ENCODE results near the gene SSR1.
"Not testable (repeated sequence)": the region's sequence is repeated elsewhere in the genome, so short reads cannot be mapped to it uniquely, and the experiment has no call there.

SSR1 gene

GRCh38 chr6:7282097-7282906 lies 30.7 kb downstream of the SSR1 start:
- no peak for DNase-seq (ENCODE audit: low read depth)

GRCh38 chr6:7276199-7276524 lies 36.8 kb downstream of the SSR1 start:
- no peak for DNase-seq (ENCODE audit: low read depth)

- DNase-seq (ENCODE audit: low read depth) = not testable (repeated sequence)
These were observed 38.5 kb downstream of the SSR1 start for GRCh38 chr6:7274525-7274924.

DNA sequence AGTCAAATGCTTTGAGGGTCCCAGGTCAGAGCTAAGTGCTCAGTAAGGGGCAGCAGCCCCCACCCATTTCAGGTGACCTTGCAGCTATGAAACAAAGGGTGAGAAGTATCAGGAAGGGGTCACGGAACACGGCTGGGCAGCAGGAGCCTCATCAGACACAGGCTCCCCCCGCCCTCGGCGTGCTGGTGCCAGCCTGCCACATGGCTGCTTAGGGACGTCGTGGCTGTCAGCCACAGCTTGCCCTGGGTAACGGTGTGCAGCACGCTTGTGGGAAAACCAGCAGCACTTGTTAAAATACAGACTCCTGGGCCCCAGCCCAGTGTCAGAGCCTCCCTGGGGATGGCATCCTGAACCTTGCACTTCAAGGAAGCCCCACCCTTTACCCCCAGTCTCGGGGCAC lies 39.3 kb downstream of the SSR1 start:
- no peak for DNase-seq (ENCODE audit: low read depth)

GRCh38 chr6:7271205-7271534 lies 41.8 kb downstream of the SSR1 start:
- DNase-seq (ENCODE audit: low read depth) = no peak

DNA sequence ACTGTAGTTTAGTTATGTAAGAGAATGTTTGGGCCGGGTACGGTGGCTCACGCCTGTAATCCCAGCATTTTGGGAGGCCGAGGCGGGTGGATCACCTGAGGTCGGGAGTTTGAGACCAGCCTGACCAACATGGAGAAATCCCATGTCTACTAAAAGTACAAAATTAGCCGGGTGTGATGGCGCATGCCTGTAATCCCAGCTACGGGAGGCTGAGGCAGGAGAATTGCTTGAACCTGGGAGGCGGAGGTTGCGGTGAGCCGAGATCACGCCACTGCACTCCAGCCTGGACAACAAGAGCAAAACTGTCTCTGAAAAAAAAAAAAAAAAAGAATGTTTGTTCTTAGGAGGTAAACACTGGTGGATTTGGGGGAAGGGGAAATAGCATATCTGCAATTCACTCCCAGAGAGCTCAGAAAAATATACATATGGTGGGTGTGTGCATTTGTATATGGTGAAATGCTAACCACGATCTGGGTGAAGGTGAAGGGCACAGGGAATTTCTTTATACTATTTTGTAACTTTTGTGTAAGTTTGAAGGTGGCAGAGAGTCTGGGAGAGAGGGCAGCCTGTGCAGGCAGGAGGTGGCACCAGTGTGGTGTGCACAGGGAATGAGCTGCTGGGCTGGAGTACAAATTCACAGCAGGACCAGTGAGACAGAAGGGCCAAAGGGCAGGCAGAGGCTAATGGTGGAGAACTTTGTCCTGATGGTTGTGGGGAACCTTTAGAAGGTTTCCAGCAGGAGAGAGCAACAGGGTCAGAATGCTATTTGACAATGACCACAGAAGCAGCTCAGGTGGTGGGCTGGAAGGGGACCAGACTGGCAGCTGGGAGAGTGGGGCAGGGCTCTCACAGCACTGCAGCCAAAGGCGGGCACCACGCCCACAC lies 42.4 kb downstream of the SSR1 start:
- DNase-seq (ENCODE audit: low read depth) = no peak

GRCh38 chr6:7269816-7270215 lies 43.2 kb downstream of the SSR1 start:
- no peak for DNase-seq (ENCODE audit: low read depth)

DNA sequence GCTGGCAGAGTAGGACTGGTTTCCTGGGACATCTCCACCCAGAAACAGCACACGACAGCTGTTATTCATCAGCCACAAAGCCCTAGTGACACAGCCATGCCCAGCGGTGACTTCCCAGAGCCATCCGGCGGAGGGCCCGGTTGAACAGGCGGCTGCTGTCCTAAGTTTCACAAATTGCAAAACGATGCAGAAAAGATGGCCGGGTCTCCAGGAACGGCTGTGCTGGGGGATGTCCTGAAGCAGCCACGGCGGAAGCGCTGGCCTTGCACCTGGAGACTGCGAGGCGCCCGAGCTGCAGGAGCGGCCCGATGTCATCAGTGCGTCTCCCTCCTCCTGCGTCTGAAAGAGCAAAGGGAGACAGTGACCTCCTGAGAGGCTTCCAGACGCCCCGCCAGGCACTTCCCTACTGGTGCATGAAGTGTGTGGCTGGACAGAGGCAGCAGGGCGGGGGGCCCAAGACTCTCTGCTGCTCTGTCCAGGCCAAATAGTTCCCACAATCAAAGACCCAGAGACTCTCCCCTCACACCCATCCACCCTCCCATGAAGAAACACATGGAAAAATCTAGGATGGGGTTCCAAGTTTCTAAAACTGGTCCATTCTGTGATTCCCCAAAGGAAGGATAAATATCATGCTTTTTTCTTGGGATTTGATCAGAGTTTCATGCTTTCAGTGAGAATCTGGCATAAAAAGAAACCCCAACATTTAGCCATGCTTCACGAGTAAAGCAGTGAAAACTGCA lies 44.0 kb downstream of the SSR1 start:
- DNase-seq (ENCODE audit: low read depth) = no peak

- DNase-seq (ENCODE audit: low read depth) = no peak
These were observed 44.6 kb downstream of the SSR1 start for GRCh38 chr6:7268362-7268761.

DNA sequence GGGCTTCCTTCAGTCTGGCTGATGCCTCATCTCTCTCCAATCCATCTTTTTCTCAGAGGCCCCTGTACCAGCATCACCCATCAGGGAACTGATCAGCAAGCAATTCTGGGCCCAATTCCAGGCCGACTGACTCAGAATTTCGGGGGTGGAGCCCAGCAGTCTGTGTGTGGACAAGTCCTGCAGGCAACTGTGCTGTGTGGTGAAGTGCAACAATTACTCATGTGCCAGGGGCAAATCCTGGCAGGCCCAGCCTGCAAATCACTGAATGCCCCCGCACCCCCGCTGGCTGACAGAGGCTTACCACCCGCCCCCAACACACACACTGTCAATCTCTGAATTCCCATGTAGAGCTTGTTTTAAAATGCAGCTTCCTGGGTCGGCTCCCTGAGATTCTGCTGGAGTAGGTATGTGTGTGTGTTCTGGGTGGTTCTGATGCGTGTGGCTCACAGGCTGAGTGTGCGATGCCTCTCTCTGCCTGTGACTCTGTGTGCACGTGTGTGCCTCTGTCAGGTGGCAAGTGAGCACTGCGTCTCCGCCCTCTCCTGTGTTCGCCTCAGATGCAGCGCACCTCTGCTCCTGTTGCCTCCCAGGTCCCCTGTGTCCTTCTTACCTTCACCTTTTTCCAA lies 45.4 kb downstream of the SSR1 start:
- DNase-seq (ENCODE audit: low read depth) = no peak

DNA sequence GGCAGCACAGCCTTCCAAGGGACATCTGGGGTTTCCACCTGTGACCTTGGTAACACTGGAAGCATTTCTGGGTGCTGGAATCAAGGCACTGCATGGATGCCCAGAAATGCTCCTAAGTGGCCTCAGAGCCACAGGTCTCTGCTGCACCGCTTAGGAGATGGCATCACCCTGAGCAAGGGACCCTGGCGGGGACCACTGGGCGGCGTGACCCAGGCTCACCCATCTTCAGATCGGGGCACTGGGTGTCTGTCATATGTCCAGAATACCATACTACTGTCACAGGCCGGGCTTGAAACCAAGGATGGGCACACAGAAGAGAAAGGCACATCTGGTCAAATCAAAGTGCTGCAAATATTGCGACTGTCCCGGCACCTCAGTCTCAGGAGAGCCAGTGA lies 45.9 kb downstream of the SSR1 start:
- no peak for DNase-seq (ENCODE audit: low read depth)

DNA sequence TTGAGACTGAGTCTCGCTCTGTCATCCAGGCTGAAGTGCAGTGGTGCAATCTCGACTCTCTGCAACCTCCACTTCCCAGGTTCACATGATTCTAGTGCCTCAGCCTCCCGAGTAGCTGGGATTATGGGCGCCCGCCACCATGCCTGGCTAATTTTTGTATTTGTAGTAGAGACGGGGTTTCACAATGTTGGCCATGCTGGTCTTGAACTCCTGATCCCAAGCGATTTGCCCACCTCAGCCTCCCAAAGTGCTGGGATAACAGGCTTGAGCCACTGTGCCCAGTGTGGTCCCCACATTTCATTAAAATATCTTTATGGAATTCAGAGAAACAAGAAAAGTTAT lies 47.6 kb downstream of the SSR1 start:
- not testable (repeated sequence) for DNase-seq (ENCODE audit: low read depth)

- no peak for DNase-seq (ENCODE audit: low read depth)
These were observed 48.2 kb downstream of the SSR1 start for GRCh38 chr6:7264686-7265384.

GRCh38 chr6:7264041-7264440 lies 49.0 kb downstream of the SSR1 start:
- no peak for DNase-seq (ENCODE audit: low read depth)

DNA sequence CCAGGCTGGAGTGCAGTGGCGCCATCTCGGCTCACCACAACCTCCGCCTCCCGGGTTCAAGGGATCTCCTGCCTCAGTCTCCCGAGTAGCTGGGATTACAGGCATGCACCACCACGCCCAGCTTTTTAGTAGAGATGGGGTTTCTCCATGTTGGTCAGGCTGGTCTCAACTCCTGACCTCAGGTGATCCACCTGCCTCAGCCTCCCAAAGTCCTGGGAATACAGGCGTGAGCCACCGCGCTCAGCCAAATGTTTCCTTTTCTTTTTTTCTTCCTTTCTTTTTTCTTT lies 49.5 kb downstream of the SSR1 start:
- DNase-seq (ENCODE audit: low read depth) = not testable (repeated sequence)

DNA sequence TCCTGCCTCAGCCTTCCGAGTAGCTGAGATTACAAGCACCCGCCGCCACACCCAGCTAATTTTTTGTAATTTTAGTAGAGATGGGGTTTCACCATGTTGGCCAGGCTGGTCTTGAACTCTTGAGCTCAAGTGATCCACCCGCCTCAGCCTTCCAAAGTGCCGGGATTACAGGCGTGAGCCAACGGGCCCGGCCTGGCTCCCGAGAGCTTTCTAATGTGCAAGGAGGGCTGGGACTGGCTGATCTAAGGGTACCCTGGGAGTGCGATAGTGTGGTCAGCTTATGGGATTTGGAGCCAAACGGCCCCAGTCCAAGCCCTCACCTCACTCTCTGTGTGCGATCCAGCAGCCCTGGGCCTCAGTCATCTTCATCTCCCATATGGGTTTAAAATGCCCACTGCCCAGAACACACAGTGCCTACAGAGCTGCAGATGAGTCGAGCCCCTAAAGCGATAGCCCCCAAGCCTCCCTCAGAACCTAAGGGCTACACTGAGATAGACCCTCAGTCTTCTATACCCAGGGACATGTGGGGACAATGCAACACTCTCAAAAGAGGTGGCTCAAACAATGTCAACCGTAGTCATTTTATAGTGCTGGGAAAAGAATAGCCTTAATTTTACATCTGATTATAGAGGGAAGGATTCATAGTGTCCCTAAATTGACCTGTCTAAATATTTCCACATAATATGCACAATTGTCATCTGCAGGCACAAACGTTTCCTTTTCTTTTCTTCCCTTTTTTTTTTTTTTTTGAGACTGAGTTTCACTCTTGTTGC lies 50.1 kb downstream of the SSR1 start:
- DNase-seq (ENCODE audit: low read depth) = no peak

DNA sequence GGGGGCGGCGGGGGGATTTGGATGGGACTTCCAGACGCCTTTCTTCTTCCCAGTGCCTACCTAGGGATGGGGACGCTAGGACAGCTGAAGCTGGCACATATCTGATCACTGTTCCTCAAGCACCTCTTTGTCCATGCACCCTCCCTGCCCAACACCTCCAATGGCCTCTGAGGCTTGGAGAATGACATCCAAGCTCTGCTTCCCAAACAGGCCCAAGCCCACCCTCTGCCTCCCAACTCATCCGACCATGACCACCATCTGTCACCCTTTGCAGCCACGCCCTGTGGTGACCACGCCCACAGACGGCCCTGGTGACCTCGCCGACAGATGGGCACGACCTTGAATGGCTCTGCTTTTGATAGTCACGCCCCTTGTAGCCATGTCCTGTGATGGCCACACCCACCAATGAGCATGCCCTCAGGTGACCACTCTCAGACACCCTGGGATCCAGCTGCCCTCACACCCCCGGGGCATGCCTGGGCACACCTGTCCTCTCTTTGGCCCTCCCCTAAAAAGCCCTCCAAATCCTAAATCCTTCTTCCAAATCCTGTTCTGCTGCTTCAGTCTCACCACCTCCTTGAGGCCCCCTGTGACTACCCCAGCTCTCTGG lies 51.0 kb downstream of the SSR1 start:
- no peak for DNase-seq (ENCODE audit: low read depth)

GRCh38 chr6:7261032-7261841 lies 51.8 kb downstream of the SSR1 start:
- peak; percentile 15 for DNase-seq (ENCODE audit: low read depth)

DNA sequence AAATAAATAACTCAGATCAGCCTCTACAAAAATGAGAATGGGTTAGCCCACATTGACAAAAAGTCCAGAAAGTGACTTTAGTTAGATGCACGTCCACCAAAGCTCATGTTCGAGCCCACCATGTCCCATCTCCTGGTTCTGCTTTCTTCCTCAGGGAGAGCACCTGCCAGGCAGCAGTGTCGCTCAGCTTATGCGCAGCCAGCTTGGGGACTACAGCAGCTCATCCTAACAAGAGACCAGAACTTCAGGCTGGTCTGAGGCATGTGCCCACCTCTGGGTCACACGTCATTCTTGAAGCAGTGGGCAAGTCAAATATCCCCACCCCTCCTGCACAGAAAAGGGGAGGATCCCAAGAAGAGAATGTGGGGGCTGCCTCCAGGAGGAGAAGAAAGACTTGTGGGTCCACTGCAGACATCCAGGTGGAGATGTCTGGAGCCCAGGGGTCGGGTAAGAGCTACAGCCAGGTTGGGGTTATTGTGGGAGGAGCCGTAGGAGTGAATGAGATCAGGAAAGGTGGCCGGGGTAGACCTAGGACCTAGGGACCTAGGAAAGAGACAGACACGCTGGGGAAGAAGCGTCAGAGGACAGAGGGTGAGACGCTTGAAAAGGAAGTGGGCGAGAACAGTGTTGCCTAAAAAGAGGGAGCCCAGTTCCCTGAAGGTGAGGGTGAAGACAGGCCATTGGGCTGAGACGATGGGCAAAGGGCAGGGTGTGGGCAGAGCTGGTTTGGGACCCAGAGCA lies 52.5 kb downstream of the SSR1 start:
- DNase-seq (ENCODE audit: low read depth) = no peak

Data from stimulated activated CD8-positive, alpha-beta memory T cell treated with anti-CD3 and anti-CD28 coated beads, Interleukin-4, amount 100 ng/mL, for 24 hours (primary cell).